ENCODE data around the gene CHST9.

The CHST9 gene

GRCh38 chr18:26875040-26875654 lies 310.0 kb downstream of the CHST9 start:
- in situ Hi-C loops (cut with MboI; ENCODE audit: low sequenced_read_pairs), result no loop called here

GRCh38 chr18:26874283-26874682 lies 310.8 kb downstream of the CHST9 start:
- in situ Hi-C loops (cut with MboI; ENCODE audit: low sequenced_read_pairs), result no loop called here

- in situ Hi-C loops (cut with MboI; ENCODE audit: low sequenced_read_pairs), result no loop called here
These were observed 315.5 kb downstream of the CHST9 start for GRCh38 chr18:26869640-26870039.

- in situ Hi-C loops (cut with MboI; ENCODE audit: low sequenced_read_pairs), result no loop called here
These were observed 316.0 kb downstream of the CHST9 start for GRCh38 chr18:26868968-26869586.

- in situ Hi-C loops (cut with MboI; ENCODE audit: low sequenced_read_pairs), result no loop called here
These were observed 317.6 kb downstream of the CHST9 start for GRCh38 chr18:26867471-26867870.

GRCh38 chr18:26865557-26865956 lies 319.6 kb downstream of the CHST9 start, which contains the start of gene AQP4:
Gene AQP4 (minus strand): TSS chr18:26865707. CDS start chr18:26865689, 18 bp downstream.
- in situ Hi-C loops (cut with MboI; ENCODE audit: low sequenced_read_pairs), result no loop called here

- in situ Hi-C loops (cut with MboI; ENCODE audit: low sequenced_read_pairs), result no loop called here
These were observed 320.4 kb downstream of the CHST9 start for GRCh38 chr18:26864658-26865057.

- in situ Hi-C loops (cut with MboI; ENCODE audit: low sequenced_read_pairs), result no loop called here
These were observed 321.1 kb downstream of the CHST9 start for GRCh38 chr18:26863921-26864497.

GRCh38 chr18:26863122-26863879 lies 321.8 kb downstream of the CHST9 start:
- in situ Hi-C loops (cut with MboI; ENCODE audit: low sequenced_read_pairs), result no loop called here

- in situ Hi-C loops (cut with MboI; ENCODE audit: low sequenced_read_pairs), result no loop called here
These were observed 323.0 kb downstream of the CHST9 start for GRCh38 chr18:26862084-26862483.

All from HL-60/S4 treated with retinoic acid at 250 ng/mL for 4 days and 3 days (cell line).